ENCODE data around the gene ERICH6B. TPM values are rescaled to one million over a fixed set of nuclear protein-coding genes. Genes with fewer than 3 reads are reported as not detected.

The ERICH6B gene
- total and polyA plus RNA-seq, 5 donors: not detected

DNA sequence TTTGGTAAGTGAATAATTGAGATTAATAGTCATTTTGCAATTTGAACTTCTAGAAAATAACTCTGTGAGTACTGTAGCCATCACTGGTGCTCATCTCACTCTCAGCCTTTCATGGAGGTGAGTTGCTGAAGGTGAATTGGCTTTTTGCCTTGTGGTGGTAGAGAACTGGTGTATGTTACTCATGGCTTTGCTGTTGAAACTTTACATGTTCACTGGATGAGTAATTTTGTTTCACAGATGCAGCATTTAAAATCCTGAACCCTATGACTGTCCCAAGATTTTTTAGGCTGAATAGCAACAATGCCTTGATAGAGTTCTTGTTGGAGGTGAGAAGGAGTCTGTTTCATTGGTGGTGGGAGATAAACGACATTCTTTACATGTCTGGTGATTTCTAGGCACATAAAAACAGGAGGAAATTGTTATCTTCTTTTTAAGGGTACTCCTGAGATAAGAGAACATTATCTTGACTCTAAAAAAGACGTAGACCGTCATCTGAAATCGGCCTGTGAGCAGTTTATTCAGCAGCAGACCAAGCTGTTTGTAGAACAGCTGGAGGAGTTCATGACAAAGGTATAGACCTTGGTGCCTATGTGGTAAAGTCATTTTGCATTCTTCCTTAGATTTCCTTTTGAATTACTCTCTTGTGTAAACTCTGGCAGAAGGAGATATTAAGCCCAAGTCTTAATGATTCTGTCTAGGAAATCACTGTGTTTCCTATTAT, 96.9 kb downstream of the ERICH6B start:
- Histone ChIP-seq H3K27me3 (ENCODE audit: control insufficient read depth, insufficient read depth) (no peaks in the 10 kb centered on the region), H3K4me1 (ENCODE audit: control insufficient read depth, insufficient read depth, low read length) (no peaks in the 10 kb centered on the region), H3K27ac (ENCODE audit: low read length) (no peak overlapping the region), H3K9me3 (ENCODE audit: control insufficient read depth, low read length) (no peaks in the 10 kb centered on the region), H3K4me3 (ENCODE audit: low read length) (no peak overlapping the region)
- DNase-seq (no peak), ATAC-seq (no peak)
- intact Hi-C loops (cut with DNase I): no loop called here
- WGBS: 43% methylated on average over 4 of the region's 4 CpGs

DNA sequence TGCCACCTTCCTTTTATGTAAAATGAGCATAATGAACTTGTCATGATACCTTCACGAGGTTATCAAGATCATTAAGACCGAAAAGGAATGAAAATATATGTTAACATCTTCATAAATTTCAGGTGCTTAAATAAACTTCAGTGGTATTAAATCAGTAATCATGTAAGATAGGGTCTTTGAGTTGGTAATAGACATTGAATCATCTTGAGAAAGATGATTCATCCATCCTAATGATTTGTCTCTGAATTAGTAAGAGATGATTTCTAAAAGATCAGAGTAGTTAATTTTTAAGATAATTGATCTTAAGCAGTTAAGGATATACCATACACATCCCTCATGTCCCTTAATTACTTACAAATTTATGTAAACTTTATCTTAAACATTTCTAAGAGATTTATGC, 98.8 kb downstream of the ERICH6B start:
- Histone ChIP-seq H3K4me3 (ENCODE audit: low read length) (no peak overlapping the region), H3K9me3 (ENCODE audit: control insufficient read depth, low read length) (no peaks in the 10 kb centered on the region), H3K27ac (ENCODE audit: low read length) (no peak overlapping the region), H3K4me1 (ENCODE audit: control insufficient read depth, insufficient read depth, low read length) (no peaks in the 10 kb centered on the region), H3K27me3 (ENCODE audit: control insufficient read depth, insufficient read depth) (no peaks in the 10 kb centered on the region)
- ATAC-seq (no peak), DNase-seq (no peak)
- intact Hi-C loops (cut with DNase I): no loop called here
- WGBS: 81% methylated on average over 2 of the region's 2 CpGs

DNA sequence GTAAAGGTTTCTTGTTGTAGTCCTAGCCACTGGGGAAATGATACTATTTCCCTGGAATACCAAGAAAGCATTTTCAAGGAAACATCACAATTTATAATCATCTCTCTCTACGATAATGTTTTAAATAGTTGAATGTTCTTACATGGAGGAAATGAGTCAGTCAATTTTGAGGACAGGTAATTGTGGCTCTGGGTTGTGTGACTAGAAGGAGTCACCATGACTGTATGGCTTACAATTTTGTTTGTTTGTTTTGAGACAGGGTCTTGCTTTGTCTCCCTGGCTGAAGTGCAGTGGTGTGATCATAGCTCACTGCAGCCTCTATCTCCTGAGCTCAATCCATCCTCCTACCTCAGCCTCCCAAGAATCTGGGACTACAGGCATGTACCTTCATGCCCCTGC, 103.4 kb downstream of the ERICH6B start:
- H3K4me1 ChIP-seq (ENCODE audit: control insufficient read depth, insufficient read depth, low read length): no peaks in the 10 kb centered on the region
- H3K4me3 ChIP-seq (ENCODE audit: low read length): no peak overlapping the region
- intact Hi-C loops (cut with DNase I): no loop called here
- no peaks in the 10 kb centered on the region for H3K27me3 ChIP-seq (ENCODE audit: control insufficient read depth, insufficient read depth)
- peak overlapping the region; percentile 19 for H3K27ac ChIP-seq (ENCODE audit: low read length)
- 68% methylated on average over 1 of the region's 1 CpG for WGBS
- DNase-seq: no peak
- no peak for ATAC-seq
- no peaks in the 10 kb centered on the region for H3K9me3 ChIP-seq (ENCODE audit: control insufficient read depth, low read length)

DNA sequence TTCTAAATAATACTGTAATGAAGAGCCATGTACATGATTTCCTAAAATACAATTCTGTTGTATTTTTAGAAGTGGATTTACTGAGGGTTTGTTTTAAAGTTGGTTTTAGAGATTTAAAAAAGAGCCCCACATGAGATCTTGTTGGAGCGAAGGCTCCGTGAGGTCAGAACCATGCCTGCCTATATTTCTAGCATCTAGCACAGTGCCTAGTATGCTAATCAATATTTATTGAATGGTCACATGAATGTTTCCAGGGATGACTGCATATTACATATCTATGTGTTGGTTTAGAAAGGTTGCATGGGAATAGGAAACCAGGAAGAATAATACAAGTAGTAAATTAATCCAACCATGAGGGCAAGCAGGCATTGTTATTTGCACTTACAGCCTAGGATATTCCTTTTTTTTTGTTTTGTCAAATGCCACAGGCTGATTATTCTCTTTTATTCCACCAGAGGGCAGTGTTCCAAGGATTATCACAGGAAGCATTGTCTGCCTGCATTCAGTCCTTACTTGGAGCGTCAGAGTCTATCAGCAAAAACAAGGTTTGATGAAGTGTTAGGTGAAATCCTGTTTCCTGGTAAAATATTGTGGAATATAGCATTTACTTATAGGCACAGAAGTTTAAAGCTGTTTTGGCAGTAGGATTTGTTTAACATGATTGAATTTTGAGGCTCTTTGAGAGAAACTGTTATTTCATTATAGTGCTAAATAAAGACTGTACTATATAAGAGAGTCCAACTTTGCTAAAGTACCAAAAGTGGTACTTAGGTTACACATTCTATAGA, 104.0 kb downstream of the ERICH6B start:
- H3K27ac ChIP-seq (ENCODE audit: low read length): no peak overlapping the region
- H3K27me3 ChIP-seq (ENCODE audit: control insufficient read depth, insufficient read depth): no peaks in the 10 kb centered on the region
- ATAC-seq (peak; percentile 52 to 66), DNase-seq (no peak)
- 61% methylated on average over 3 of the region's 3 CpGs for WGBS
- intact Hi-C loops (cut with DNase I): no loop called here
- no peaks in the 10 kb centered on the region for H3K9me3 ChIP-seq (ENCODE audit: control insufficient read depth, low read length)
- no peak overlapping the region for H3K4me3 ChIP-seq (ENCODE audit: low read length)
- H3K4me1 ChIP-seq (ENCODE audit: control insufficient read depth, insufficient read depth, low read length): no peaks in the 10 kb centered on the region

DNA sequence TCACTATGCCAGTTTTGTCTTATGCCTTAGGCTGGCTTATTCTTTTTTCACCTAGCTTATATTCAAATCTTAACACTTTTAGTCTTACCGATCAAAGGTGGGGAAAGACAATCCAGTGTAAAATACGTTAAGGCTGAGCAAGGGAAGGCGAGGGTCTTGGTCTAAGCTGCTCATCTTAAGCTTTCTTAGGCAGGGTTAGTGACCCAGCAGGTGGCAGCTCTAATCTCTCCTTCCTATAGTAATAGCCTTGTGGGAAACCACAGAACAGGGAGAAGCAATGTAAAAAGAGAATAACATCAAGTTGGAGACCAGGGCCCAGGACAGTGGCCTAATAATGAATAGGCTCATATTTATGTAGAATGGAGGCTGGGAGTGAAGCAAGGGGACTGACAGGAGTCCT, 104.9 kb downstream of the ERICH6B start:
- H3K4me1 ChIP-seq (ENCODE audit: control insufficient read depth, insufficient read depth, low read length): no peaks in the 10 kb centered on the region
- intact Hi-C loops (cut with DNase I): no loop called here
- H3K9me3 ChIP-seq (ENCODE audit: control insufficient read depth, low read length): no peaks in the 10 kb centered on the region
- 92% methylated on average over 3 of the region's 3 CpGs for WGBS
- DNase-seq (no peak), ATAC-seq (no peak)
- H3K27ac ChIP-seq (ENCODE audit: low read length): no peak overlapping the region
- H3K27me3 ChIP-seq (ENCODE audit: control insufficient read depth, insufficient read depth): no peaks in the 10 kb centered on the region
- no peak overlapping the region for H3K4me3 ChIP-seq (ENCODE audit: low read length)

DNA sequence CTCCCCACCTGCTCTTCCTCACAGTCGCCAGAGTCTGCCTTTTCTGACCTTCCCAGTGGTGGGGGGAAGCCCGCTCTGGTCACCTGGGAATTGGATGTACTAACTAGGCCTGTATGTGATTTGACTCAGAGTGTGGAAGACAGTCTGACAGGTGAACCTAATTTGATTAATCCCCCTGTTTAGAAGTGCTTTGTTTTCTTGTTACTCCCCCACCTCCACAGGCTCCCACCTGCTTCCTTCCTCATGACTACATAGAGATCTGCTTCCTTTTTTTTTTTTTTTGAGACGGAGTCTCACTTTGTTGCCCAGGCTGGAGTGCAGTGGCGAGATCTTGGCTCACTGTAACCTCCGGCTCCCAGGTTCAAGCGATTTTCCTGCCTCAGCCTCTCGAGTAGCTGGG, 106.8 kb downstream of the ERICH6B start:
- Histone ChIP-seq H3K9me3 (ENCODE audit: control insufficient read depth, low read length) (no peaks in the 10 kb centered on the region), H3K27ac (ENCODE audit: low read length) (no peak overlapping the region), H3K4me3 (ENCODE audit: low read length) (no peak overlapping the region), H3K4me1 (ENCODE audit: control insufficient read depth, insufficient read depth, low read length) (no peaks in the 10 kb centered on the region), H3K27me3 (ENCODE audit: control insufficient read depth, insufficient read depth) (no peaks in the 10 kb centered on the region)
- intact Hi-C loops (cut with DNase I): no loop called here
- no peak for ATAC-seq
- no peak for DNase-seq
- WGBS: 81% methylated on average over 7 of the region's 7 CpGs

DNA sequence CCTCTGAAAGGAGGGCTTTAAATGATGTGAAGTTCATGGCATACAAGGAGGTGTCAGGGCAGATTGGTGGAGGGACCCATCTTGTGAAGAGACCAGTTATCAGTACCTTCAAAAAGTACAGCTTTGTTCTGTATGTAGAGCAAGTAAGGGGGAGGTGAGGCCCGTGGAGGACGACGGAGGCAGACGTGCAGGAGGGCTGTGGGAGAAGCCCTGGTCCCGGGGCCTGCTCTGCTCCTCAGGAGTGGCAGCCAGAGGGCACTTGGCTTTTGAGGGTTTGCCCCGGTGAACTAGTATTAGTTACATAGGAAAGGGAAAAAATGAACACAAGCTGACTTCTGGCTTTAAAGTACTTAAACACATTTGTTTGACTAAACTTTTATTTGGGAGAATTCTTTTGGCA, 108.7 kb downstream of the ERICH6B start:
- 74% methylated on average over 6 of the region's 6 CpGs for WGBS
- DNase-seq (no peak), ATAC-seq (no peak)
- H3K9me3 ChIP-seq (ENCODE audit: control insufficient read depth, low read length): no peaks in the 10 kb centered on the region
- no peak overlapping the region for H3K27ac ChIP-seq (ENCODE audit: low read length)
- no peaks in the 10 kb centered on the region for H3K4me1 ChIP-seq (ENCODE audit: control insufficient read depth, insufficient read depth, low read length)
- no peaks in the 10 kb centered on the region for H3K27me3 ChIP-seq (ENCODE audit: control insufficient read depth, insufficient read depth)
- H3K4me3 ChIP-seq (ENCODE audit: low read length): no peak overlapping the region
- intact Hi-C loops (cut with DNase I): no loop called here

DNA sequence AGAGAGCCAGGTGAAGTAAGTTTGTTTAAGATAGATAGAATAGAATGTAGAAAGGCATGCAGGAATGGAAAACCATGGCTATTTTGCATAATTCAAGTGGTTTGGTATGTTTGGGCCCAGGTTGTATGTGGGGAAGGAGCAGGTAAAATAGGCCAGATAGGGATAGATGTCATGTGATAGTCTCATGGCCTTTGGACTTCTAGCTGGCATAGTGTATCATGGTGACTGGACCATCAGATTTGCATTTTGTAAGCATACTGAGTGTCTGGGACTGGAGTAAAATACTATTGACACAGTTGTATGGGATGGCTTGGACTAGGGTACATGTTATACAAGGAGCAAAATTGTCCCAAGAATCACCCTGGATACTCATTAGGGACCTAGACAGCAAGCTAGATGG, 111.9 kb downstream of the ERICH6B start:
- Histone ChIP-seq H3K4me3 (ENCODE audit: low read length) (no peak overlapping the region), H3K27ac (ENCODE audit: low read length) (no peak overlapping the region), H3K27me3 (ENCODE audit: control insufficient read depth, insufficient read depth) (no peaks in the 10 kb centered on the region), H3K4me1 (ENCODE audit: control insufficient read depth, insufficient read depth, low read length) (no peaks in the 10 kb centered on the region), H3K9me3 (ENCODE audit: control insufficient read depth, low read length) (no peaks in the 10 kb centered on the region)
- intact Hi-C loops (cut with DNase I): no loop called here
- ATAC-seq (peak in 1 of 2 donors; percentile 35), DNase-seq (no peak)

DNA sequence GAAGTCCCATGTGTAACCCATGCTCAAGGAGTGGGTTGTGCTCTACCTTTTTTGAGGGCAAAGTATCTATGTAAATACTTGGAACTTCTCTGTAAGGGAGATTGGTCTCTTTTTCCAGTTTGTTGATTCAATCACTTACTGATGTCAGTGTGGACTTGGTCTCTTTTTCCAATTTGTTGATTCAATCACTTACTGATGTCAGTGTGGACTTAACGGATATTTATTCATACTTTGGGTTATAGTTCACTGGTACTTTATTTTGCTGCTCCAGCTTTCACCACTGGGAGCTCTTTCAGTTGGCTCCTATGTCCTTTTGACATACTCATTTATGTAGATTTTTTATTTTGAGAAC, 114.4 kb downstream of the ERICH6B start:
- DNase-seq (no peak), ATAC-seq (no peak)
- 84% methylated on average over 1 of the region's 1 CpG for WGBS
- Histone ChIP-seq H3K4me3 (ENCODE audit: low read length) (no peak overlapping the region), H3K27me3 (ENCODE audit: control insufficient read depth, insufficient read depth) (no peaks in the 10 kb centered on the region), H3K4me1 (ENCODE audit: control insufficient read depth, insufficient read depth, low read length) (no peaks in the 10 kb centered on the region), H3K9me3 (ENCODE audit: control insufficient read depth, low read length) (no peaks in the 10 kb centered on the region), H3K27ac (ENCODE audit: low read length) (no peak overlapping the region)
- intact Hi-C loops (cut with DNase I): no loop called here

DNA sequence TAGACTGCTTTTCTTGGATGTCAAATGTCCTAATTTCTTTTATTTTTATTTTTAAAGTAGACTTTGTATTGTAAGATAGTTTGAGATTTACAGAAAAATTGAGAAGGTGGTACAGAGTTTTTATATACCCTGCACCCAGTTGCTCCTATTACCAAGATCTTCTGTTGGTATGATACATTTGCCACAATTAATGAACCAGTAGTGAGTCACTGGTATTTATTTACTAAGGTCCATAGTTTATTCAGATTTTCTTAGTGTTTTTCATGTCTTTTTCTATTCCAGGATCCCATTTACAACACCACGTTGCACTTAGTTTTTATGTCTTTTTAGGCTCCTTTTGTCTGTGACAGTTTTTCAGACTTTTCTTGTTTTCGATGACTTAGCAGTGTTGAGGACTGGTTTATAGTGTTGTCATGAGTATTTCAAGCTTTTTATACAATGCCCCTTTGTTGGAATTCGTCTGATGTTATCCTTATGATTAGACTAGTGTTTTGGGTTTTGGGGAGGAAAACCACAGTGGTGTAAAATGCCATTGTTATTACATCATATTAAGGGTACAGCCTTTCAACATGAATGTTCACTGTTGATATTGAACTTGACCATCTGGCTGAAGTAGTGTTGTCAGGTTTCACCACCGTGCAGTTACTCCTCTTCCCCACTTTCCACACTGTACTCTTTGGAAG, 114.9 kb downstream of the ERICH6B start:
- intact Hi-C loops (cut with DNase I): no loop called here
- H3K9me3 ChIP-seq (ENCODE audit: control insufficient read depth, low read length): no peaks in the 10 kb centered on the region
- H3K27ac ChIP-seq (ENCODE audit: low read length): no peak overlapping the region
- H3K4me1 ChIP-seq (ENCODE audit: control insufficient read depth, insufficient read depth, low read length): no peaks in the 10 kb centered on the region
- H3K27me3 ChIP-seq (ENCODE audit: control insufficient read depth, insufficient read depth): no peaks in the 10 kb centered on the region
- no peak overlapping the region for H3K4me3 ChIP-seq (ENCODE audit: low read length)
- ATAC-seq (peak; percentile 61 to 66), DNase-seq (no peak)
- 49% methylated on average over 4 of the region's 4 CpGs for WGBS

DNA sequence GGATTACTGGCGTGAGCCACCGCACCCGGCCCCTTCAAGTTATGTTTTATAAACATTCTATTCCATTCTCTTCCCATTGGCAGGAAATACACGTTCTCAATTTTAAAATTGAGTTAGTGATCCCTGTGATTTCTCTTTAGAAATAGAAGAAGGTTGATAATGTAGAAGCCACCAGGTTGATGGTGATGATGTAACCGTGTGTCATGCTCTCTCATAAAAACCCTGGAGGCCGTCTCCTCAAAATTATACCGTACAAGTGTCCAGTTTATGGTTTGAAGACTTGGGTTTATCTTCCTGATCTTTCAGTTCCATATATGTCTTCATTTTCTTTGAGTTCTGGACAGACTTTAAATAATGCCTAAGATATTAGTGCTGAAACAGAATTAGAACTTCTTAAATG, 118.6 kb downstream of the ERICH6B start:
- whole genome bisulfite sequencing: 84% methylated on average over 7 of the region's 7 CpGs
- no peaks in the 10 kb centered on the region for H3K4me1 ChIP-seq (ENCODE audit: control insufficient read depth, insufficient read depth, low read length)

More for the DNA sequence above, 118.6 kb downstream of the ERICH6B start:
- no peak overlapping the region for H3K27ac ChIP-seq (ENCODE audit: low read length)
- H3K9me3 ChIP-seq (ENCODE audit: control insufficient read depth, low read length): no peaks in the 10 kb centered on the region
- intact Hi-C loops (cut with DNase I): no loop called here
- no peak overlapping the region for H3K4me3 ChIP-seq (ENCODE audit: low read length)
- no peak for ATAC-seq
- no peak for DNase-seq
- no peaks in the 10 kb centered on the region for H3K27me3 ChIP-seq (ENCODE audit: control insufficient read depth, insufficient read depth)

All from right cardiac atrium (tissue), 5 donors.